ENCODE results near the gene IL1RAPL2.

- TF ChIP-seq CTCF (conservative IDR thresholded peaks at IDR 0.05; ENCODE audit: low read depth, low read length) (no peak), NFE2L2 (IDR thresholded peaks at IDR 0.05; ENCODE audit: low read depth, low read length) (no peak)
Measured at GRCh38 chrX:104987063-104987462, 421.1 kb downstream of the IL1RAPL2 start.
